IPS-NIHi7 (cell line): ENCODE data around the gene CEP85.

ENCODE experiments used
- DNase-seq: peaks from one replicate; pipeline ENCODE4 v3.0.0; 2012; ENCODE audit warnings: mixed read lengths; ENCODE audit errors: extremely low spot score

CEP85 gene

DNA sequence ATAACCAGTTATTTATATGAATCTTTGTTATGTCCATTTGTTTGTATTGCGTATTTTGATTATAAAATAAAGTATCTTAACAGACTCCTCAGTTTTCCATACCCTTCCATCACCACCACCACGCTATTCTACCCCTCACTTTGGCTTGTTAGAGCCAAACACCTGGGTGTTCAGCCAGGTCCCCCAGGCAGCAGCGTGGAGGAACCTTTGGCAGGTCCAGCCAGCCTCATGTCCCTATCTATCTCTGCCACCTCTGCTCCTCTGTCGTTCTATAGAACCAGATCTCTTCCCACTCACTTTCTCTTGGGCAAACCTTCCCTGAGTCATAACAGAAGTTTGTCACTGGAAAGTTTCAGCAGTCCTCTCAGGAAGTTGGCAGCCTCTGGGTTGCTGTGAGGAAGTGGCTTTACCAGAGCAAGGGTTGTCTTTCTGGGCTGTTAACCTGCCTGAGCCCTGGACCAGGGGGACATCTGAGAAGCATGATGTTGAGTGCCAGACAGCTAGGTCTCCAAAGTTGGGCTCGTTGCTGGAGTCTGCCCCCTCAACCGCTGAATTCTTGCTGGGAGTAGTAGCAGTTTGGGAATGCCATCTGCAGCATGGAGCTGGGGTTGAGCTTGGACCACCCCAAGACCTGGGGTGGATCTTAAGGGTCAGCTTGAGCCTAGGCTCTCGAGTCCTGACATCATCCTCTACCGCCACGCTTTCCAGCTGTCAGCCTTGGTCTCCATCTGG is 44.9 kb downstream of the CEP85 start:
- DNase-seq, result no peak

DNA sequence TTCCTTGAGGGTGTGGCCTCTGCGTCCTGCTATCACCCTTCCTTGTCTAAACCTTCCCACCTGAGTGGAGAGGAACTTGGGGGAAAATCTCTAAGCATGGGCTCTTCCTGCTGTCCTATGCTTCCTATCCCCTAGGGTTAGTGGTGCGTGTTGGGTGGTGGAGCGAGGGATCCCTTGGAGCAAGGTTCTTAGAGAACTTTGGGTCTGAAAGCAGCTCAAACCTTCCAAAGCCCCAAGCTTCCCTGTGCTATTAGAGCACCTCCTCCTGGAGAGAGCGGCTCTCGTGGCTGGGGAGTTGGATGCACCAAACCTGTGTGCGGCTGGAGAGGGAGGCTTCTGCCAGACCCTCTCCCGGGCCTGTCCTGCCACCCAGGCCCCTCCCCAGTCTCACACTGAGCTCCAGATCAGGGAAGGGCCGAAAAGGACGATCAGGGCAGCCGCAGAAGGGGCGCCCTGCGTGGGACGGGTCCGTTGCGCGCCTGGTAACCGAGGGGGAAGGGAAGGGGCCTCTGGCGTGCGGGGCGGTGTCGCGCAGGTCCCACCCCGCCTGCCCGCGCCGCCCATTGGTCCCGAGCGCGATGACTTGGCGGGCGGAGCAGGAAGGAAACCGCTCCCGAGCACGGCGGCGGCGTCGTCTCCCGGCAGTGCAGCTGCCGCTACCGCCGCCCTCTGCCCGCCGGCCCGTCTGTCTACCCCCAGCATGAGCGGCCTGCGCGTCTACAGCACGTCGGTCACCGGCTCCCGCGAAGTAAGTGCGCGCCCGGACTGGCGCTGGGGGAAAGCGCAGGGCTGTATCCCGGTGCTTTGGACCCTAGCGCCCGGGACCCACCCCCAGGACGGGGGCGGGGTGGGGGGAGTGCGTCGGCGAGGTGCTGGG is 45.7 kb downstream of the CEP85 start, which contains the start of gene SH3BGRL3:
Gene SH3BGRL3, plus strand, starts transcription at position 631 of the 877 bp plus-strand sequence. Its CDS starts 70 bp downstream, at position 701.
- DNase-seq, result peak; percentile 89

DNA sequence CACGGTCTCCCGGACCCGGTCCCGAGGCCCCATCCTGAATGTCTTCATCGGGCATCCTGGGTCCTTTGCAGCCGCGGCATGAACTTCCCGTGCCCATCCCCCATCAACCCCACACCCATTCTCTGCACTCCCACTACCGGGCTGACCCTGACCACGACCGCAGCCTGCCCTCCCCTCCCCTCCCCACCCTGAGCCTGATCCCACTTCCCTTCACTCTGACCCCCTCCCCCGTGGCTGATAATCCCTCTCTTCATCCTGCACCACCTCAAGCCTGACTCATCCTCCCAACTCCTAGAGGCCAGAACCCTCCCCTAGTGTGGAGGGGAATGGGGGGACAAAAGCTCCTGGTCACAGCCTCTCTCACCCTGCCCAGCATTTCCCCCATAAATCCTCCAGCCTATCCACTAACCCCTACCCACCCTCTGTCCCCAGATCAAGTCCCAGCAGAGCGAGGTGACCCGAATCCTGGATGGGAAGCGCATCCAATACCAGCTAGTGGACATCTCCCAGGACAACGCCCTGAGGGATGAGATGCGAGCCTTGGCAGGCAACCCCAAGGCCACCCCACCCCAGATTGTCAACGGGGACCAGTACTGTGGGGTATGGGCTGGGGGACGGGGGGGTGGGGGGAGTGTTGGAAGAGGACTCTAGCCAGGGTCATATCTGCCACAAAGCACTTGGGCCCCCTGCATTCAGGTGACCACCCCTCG is 46.5 kb downstream of the CEP85 start:
- peak; percentile 43 for DNase-seq

DNA sequence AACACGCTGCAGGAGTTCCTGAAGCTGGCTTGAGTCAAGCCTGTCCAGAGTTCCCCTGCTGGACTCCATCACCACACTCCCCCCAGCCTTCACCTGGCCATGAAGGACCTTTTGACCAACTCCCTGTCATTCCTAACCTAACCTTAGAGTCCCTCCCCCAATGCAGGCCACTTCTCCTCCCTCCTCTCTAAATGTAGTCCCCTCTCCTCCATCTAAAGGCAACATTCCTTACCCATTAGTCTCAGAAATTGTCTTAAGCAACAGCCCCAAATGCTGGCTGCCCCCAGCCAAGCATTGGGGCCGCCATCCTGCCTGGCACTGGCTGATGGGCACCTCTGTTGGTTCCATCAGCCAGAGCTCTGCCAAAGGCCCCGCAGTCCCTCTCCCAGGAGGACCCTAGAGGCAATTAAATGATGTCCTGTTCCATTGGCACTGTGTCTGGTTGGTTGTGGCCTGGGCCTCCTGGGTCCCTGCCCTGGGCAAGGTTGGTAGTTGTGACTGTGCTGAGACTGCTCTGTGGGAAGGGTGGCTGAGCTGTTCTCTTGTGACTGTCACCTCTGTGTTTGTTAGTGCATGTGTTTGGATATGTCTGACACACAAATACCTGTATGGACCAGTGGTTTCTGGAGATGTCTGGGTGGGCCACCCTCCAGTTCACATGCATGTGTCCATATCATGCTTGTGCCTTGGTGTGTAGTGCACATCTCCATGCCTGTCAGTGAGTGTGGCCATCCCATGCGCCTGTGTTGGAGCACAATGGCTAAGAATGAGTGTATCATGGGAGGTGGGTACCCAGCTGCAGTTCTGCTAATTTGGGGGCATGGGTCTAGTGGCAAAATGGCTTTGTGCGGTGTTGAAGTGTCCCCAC is 47.3 kb downstream of the CEP85 start:
- DNase-seq, result no peak

DNA sequence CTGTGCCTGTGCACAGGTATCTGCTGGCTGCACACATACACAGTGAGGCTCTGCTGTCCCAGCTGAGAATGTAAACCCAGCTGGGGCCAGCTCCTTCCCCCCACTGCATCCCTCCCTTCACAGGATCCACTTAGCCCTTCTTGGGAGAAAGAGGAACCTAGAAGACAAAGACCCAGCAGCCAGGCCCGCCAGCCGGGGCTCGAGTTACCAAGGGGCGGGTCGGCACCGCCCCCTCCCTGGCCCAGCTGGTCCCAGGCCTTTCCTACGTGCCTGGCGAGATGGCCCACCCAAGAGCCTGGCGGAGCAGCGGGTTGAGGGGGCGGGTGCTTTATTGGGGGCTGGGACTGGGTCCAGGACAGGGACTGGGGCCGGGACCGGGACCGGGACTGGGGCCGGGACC is 48.0 kb downstream of the CEP85 start:
- DNase-seq, result peak; percentile 88

DNA sequence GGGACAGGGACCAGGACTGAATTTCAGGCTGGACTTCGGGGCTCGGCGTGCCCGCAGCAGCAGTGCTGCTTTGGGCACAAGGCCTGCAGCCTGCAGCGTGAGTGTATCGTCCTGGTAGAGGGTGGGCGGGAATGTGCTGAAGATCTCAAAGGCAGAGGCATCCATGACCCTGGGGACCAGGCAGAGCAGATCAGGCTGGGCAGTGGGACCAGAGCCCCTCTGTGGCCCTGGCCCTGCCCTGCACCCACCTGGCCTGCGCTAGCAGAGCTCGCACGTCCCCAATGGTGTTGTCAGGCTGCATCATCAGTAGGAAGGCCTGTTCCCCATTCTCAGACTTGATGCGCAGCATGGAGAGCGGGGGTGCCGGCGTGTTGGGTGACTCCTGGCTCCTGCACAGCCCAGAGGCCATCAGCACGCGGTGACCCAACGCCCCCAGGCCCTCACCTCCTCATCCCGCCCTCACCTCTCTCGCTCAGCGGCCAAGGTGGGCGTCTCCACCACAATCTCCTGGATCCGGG is 48.5 kb downstream of the CEP85 start:
- no peak for DNase-seq

DNA sequence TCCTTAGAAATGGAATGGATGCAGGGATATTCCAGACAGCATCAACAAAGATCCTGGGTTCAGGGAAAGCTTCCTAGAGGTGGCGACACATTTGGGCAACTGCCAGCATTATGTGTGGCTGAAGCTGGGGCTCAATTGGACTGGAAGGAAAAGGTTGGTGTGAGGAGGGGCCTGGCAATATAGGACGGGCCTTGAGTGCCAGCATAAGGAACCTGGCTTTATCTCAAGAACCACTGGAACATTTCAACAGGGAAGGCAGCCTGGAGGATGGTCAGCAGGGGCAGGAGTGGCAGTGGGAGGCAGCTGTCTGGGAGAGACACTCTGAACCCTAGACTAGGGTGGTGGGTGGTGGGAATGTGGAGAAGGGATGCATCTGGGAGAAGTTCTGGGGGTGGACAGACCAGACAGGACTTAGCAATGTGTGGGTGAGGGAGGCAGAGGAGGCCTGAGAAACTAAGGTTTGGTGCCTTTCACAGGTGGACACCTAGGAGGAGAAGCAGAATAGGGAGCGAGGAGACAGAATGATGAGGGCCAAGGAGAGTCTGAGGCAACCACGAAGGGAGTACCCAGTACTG is 49.4 kb downstream of the CEP85 start:
- no peak for DNase-seq

DNA sequence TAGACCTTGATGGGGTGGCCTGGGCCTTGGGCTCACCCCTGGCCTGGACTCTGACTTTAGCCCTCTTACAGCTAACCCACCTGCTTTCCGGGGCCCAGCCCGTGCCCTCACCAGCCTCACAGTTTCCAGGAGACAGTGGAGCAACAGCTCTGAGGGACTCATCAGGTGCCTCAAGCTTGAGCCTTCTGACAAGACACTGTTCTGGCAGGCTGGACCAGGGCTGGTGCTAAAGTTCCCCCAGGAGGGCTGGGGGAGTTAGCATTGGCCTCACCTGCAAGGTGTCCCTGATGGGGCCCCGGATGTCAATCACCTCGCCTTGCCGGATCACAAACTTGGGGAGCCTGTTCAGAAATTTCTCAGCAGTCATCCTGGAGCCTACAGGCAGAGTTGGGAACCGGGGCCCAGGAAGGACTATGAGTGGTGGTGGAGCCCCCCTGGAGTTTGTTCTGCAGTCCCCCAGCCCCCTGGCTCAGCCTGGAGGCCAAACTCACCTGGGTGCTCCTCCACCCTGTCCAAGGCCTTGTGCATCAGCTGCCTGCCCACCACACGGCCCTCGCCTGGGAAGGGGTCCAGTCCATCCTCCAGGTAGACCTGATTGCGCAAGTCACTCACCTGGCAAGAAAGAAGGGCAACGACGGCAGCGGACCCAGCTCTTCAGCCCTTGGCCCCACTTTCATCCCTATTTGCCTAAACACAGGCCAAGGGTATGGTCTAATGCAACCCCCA is 50.0 kb downstream of the CEP85 start:
- no peak for DNase-seq

DNA sequence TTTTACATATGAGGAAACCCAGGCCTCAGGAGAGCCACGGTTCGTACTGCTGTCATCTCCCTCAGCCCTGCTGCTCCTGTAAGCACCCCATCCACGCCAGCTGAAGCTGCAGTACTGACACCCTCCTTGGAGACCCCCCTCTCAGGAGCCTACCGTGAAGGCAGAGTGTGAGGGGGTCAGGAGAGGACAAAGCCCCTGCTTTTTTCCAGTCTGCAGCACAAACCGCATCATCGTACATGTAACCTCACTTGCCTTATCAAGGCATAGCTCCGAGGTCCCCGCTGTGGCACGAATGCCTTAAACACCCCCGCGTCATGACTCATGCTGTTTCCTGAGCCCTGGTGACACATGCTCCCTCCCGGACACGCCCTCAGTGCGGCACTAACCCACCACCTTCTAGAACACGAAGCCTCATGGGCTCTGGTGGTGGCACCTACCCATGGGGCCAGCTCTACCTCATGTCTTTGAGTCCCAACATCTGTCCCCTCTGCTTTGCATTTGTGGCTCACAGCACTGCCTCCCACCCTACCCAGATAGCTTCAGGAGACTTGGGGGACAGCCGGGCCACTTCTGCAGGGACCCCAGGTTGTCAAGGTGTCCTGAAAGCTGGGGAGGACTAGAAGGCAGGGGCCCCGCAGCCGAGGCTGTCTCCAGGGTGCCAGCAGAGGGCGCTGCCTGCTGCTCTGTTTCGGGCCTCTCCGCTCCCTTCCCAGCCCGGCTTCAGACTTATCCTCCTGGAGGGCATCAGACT is 50.8 kb downstream of the CEP85 start:
- peak; percentile 85 for DNase-seq

DNA sequence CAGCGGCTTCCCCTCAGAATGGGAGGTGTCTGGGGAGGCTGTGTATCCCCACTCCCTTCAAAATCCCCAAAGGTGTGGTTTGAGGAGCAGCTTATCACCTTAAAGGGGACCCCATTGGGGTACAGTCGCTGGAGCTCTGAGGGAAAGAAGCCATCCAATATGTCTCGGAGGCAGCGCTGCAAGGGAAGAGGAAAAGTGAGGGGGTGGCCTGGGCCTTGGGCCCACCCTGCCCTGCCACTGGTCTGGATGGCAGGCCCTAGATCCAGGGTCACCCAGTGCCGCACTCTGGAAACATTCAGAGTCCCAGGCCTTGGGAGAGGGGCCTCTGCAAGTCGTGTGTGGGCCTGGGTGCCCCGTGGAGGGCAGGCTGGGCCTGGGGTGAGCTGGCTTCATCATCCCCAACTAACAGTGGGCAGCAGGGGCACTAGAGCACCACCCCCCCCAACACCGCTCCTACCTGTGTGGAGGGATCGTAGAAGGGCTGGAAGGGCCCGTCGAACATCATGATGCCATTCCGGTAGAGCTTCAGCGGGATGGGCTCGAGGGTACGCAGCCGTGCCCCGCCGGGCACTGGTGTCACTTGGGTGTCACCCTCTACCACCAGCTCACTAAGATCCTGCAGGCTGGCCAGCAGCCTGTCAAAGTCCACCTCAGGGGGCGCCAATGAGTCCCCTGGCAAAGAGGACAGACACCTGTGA is 51.5 kb downstream of the CEP85 start:
- peak; percentile 85 for DNase-seq

DNA sequence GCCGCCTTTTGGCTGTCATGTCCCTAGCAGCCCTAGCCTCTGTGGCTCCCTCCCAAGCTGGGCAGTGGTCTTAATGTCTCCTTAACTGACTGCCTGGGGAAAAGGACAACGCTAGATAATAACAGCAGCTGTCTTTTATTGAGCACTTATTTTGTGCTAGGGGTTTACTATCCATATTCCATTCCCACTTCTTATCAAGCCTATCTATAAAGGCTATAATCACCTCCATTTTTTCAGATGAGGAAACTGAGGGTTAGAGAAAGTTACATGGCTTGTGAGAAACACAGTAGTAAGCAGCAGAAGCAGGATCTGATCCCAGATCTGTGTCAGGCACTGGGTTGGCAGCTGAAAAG is 52.0 kb downstream of the CEP85 start:
- no peak for DNase-seq

DNA sequence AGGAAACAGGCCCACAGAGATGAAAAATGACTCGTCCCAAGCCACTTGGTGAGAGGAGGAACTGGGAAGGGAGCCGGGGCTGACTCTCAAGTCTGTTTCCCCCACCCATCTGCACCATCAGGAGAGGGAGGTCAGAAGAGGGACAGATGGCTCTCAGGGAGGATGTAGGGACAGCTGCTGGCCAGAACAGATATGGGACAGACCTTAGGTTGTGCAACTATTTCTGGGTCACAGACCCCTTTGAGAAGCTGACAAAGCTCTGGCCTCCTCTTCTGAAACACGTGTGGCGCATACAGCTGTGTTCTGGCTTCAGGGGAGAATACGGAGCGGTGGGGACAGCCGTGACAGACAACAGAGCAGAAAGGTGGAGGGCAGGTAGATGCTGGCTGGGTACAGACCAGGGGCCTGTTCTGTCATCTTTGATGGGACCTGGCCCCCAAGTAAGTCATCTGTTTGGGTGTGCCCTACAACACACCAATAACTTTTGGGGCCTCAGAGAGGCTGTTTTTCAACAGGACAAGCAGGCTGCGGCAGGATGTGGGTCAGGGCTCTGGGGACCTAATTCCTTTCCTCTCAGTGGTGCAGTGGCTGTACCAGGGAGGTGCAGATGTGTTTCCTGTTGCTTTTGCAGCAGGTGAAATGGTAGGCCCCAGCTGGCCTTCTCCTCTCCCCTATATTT is 53.2 kb downstream of the CEP85 start:
- no peak for DNase-seq

DNA sequence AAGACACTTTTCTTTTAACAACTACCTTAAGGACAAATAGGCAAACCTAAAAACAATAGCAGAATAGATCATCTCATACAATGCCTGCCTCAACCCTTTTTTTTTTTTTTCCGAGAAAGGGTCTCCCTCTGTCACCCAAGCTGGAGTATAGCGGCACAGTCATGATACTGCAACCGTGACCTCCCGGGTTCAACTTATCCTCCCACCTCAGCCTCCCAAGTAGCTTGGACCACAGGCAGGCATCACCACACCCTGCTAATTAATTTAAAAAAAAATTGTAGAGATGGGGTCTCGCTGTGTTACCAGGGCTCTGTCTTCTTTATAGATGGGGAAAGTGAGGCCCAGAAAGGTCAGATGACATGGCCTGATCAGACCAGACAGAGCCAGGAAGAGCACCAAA is 53.8 kb downstream of the CEP85 start:
- DNase-seq, result no peak

DNA sequence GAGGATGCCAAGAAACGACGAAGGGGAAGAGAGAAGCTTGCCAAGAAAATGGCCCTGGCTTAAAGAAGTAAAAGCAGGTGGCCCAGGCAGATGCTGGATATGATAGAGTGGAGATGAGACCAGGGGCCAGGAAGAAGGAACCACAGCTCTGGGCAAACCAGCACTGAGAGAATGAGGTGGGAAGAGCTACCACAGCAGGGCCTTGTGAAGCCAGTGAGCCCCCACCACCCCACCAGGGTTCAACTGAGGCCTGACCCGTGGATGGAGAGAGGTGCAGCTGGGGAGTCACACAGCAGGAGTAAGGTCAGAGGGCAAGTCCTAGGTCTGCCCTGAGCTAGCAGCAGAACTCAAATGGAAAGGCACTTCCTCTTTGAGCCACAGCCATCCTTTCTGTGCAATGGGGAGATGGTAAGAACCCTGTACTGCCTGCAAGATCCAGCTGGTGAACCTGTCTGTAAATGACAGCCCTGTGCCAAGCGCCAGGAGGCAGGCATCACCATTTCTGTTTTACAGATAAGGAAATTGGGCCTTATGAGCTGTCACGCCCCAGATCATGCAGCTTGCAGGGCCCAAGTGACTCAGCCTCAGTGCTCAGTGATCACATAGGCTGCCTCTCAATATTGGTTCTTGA is 54.4 kb downstream of the CEP85 start:
- no peak for DNase-seq

DNA sequence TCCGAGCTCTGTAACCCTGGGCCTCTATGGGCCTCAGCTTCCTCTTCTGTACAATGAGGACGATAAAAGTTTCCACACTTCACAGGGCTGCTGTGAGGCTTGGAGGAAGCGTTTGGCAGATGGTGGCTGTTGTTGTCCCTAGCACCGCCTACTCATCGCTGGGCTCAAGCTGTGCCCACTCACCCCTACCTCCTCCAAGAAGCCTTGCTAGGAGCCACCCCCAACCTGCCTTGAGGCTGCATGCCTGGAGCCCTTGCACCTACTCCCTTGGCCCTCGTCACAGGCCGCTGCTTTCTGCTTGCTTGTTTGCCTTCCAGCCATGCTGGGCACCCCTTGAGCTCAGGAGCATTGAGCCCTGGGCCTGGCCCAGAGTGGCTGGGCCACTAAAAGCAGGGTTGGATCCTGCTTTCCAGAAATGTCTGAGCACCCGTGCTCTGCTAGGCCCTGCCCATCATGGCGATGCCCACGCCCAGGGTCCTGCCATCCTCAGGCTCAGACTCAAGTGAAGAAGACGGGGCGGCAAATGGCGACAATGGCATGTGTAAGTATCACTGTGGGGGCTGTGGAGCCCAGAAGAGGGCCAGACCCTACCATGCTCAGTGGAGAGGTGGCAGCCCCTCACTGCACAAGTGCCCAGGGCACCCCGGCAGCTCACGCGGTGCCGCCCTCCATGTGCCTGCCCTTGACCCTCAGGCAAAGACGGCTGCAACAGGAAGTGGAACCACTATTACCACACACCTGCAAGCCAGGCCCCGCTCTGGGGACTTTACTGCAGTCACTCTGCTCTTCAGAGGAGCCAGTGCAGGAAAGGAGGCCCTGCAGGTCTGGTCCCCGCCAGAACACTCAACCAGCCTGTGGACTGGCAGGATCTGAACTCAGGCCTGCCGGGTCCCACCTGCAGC is 55.4 kb downstream of the CEP85 start:
- no peak for DNase-seq

DNA sequence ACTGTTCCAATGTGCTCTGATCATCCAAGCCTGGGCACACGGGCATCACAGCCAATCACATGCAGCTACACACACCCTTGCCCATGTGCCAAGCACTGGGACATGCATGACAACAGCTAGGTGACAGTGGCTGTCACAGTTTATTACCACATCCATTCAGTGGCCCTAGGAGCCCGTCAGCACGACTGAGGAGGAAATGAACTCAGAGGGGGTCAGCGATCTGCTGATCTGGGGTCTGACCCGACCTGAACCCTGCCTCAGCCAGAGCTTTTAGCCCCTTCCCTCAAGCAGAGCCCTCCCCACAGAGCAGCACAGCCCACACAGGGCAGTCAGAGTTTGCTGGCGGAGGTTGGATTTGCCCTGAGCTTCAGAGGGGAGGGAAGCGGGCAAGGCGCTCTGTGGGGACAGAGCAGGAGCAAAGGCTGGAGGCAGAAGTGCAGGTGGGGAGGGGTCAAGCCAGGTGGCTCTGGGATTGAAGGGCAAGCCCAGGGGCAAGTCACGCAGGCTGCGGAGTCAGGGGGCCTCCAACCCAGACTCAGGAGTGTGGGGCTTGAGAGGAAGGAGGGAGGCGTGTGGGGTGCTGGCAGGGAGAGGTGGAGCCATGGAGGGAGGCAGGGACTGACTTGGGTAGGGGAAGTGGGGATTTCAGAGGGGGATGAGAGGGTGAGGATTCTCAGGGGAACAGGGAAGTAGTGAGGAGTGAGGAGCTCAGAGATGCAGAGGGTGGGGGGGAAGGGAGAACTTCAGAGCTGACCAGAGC is 56.3 kb downstream of the CEP85 start:
- no peak for DNase-seq
